IPS-11a (cell line): ENCODE data around the gene RNASE13.
A peak's percentile ranks its signal among the peaks of the same experiment; 100 is the strongest.

ENCODE experiments used
- H3K4me3 ChIP-seq: one replicate; pipeline ENCODE4 v1.5.1; 2013; ENCODE audit warnings: low read depth, low read length, control low read depth

Gene RNASE13, protein sequence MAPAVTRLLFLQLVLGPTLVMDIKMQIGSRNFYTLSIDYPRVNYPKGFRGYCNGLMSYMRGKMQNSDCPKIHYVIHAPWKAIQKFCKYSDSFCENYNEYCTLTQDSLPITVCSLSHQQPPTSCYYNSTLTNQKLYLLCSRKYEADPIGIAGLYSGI

DNA sequence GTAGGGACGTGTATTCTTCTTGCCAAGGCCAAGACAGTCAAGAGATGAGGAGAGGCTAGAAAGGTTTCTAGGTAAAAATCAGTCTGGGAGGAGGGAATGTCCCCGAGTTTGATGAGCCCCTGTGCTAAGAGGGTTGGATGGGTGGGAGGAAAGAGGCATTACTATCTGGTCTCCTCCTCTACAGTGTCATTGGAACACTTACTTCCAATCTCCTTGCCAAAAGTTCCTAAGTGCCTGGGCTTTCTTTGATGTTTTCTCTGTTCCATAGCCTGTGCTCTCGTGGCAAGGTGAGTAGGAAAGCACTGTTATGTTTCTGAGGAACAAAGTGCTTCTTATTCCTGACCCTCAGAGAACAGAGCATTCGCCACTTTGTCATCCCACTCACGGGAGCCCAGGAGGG, at the start of gene RNASE13:
Gene RNASE13 (minus strand): TSS at position 101 of the 400 bp plus-strand sequence. CDS start 519 bp downstream, outside the sequence.
- no peak within 1 kb of the TSS for H3K4me3 ChIP-seq

DNA sequence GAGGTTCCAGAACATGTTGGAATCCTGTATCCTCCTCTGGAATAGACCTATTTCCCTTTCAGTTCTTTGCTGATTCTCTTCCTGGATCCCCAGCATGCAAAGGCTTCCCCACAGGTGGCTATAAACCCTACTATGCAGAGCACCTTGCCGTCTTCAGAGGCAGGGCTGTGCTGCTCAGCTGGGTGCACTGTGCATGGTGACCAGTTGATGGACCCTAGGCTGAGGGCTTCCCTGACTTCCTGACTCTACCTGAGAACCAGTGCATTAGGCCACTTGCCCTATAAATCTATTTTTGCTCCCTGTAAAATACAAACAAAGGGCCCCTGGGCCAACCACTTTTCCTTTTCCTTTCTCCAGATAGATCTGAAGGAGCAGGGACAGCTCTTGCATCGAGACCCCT, 49.8 kb upstream of the RNASE13 start:
- H3K4me3 ChIP-seq: no peak overlapping the region

DNA sequence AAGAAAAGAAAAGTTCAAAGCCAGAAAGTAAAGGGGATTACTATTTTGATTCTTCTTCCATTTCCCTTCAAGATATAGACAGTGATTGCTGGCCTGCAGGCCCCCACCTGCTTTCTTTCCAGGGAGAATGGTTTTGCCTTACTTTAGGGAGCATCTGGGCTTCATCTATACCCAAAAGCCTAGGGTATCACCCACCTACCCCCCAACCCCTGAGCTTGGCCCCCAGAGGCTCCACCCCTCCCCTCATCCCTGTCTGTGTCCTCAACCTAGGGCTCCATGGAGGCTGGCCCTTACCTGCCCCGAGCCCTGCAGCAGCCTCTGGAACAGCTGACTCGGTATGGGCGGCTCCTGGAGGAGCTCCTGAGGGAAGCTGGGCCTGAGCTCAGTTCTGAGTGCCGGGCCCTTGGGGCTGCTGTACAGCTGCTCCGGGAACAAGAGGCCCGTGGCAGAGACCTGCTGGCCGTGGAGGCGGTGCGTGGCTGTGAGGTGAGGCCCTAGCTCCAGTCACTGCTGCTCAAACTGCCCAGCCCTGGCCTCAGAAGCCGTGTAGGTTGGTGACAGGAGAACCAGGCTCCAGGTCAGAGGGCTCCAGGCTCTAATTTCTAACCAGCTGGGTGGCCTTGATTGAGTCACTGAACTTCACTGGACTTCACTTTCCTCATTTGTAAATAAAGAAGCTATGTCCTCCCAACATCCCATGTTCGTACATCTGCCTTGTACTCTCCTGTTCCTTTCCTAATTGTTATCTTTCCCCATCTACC, 49.1 kb upstream of the RNASE13 start:
- no peak overlapping the region for H3K4me3 ChIP-seq

DNA sequence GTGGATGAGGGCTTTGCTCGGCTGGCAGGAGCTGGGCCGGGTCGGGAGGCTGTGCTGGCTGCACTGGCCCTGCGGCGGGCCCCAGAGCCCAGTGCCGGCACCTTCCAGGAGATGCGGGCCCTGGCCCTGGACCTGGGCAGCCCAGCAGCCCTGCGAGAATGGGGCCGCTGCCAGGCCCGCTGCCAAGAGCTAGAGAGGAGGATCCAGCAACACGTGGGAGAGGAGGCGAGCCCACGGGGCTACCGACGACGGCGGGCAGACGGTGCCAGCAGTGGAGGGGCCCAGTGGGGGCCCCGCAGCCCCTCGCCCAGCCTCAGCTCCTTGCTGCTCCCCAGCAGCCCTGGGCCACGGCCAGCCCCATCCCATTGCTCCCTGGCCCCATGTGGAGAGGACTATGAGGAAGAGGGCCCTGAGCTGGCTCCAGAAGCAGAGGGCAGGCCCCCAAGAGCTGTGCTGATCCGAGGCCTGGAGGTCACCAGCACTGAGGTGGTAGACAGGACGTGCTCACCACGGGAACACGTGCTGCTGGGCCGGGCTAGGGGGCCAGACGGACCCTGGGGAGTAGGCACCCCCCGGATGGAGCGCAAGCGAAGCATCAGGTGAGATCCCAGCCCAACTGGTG, 47.0 kb upstream of the RNASE13 start:
- H3K4me3 ChIP-seq: no peak overlapping the region

DNA sequence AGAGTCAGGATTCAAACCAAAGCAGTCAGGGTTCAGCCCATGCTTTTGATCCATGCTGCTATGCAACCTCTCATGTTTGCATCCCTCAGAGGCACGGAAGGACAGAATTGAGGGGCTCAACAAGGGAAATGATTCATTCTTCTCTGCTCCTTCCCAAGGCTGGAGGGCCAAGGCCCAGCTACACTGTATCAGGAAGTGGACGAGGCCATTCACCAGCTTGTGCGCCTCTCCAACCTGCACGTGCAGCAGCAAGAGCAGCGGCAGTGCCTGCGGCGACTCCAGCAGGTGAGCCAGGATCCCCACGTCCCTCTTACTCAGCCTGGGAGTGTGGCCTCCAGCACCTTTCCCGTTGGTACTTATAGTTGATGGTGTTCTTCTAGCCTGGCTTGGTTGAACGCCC, 44.1 kb upstream of the RNASE13 start:
- H3K4me3 ChIP-seq: no peak overlapping the region

DNA sequence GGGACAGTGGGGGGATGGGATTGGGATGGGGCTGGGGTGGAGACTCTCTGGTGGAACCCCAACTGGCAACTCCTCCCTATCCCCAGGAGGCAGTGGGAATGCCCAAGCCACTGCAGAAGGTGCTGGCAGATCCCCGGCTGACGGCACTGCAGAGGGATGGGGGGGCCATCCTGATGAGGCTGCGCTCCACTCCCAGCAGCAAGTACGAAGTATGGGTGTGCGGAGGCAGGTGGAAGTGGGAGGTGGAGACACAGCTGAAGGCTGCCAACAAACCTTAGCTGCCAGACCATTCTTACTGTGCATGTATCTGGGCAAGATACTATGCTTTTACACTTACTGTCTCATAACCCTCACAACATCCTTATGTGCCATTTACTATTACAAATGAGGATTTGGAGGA, 43.7 kb upstream of the RNASE13 start:
- no peak overlapping the region for H3K4me3 ChIP-seq

DNA sequence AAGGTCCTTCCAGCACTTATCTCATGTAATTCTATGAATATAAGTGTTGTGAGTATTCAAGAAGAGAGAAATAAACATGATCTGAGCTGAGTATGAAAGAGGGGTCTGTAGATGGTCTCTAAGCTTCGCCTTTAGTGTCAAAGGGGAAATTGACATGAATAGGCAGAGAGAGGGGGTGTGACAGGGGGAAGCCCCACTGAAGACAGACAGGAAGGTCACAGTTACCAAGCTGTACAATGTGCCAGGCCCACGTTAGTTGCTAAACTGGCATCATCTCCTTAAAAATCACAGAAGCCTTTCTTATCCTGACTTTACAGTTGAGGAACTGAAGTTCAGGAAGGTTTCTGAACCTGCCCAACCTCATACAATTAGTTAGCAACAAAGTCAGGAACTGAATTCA, 43.1 kb upstream of the RNASE13 start:
- no peak overlapping the region for H3K4me3 ChIP-seq

DNA sequence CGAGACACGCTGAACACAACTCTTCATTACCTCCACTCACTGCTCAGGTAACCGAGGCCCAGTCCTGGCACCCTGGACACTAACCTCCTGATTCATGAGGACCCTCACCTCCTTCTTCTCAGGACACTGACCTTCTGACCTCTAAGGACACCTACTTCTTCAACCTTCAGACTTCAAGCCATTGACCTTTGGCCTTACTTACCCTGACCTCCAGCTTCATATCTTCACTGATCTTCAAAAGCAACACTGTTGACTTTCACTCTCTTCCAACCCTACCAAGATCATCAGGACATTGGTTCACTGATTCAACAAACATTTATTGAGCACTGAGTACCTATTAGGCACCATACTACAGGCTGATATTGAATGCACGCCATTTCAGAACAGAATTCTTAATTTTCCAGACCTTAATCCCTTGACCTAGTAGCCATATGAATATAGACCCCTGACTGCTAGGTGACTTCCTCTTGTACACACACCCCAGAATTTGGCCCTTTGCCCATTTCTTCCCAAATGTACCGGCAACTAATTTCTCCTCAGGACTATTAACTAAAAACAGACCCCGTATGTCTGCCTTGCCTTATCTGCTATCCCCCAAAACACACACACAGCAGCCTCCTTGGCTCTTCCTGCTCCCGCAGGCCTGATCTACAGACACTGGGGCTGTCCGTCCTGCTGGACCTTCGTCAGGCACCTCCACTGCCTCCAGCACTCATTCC, 41.3 kb upstream of the RNASE13 start:
- H3K4me3 ChIP-seq: no peak overlapping the region

DNA sequence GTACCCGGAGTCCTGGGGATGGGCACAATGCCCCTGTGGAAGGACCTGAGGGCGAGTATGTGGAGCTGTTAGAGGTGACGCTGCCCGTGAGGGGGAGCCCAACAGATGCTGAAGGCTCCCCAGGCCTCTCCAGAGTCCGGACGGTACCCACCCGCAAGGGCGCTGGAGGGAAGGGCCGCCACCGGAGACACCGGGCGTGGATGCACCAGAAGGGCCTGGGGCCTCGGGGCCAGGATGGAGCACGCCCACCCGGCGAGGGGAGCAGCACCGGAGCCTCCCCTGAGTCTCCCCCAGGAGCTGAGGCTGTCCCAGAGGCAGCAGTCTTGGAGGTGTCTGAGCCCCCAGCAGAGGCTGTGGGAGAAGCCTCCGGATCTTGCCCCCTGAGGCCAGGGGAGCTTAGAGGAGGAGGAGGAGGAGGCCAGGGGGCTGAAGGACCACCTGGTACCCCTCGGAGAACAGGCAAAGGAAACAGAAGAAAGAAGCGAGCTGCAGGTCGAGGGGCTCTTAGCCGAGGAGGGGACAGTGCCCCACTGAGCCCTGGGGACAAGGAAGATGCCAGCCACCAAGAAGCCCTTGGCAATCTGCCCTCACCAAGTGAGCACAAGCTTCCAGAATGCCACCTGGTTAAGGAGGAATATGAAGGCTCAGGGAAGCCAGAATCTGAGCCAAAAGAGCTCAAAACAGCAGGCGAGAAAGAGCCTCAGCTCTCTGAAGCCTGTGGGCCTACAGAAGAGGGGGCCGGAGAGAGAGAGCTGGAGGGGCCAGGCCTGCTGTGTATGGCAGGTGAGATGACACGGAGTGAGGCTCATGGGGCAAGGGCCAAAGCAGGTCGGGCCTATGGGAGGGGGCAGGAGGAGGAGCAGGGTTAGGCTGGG, 40.0 kb upstream of the RNASE13 start:
- H3K4me3 ChIP-seq: no peak overlapping the region

DNA sequence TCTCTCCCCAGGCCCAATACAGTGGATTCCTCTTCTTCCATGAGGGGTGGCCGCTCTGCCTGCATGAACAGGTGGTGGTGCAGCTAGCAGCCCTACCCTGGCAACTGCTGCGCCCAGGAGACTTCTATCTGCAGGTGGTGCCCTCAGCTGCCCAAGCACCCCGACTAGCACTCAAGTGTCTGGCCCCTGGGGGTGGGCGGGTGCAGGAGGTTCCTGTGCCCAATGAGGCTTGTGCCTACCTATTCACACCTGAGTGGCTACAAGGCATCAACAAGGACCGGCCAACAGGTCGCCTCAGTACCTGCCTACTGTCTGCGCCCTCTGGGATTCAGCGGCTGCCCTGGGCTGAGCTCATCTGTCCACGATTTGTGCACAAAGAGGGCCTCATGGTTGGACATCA, 39.3 kb upstream of the RNASE13 start:
- H3K4me3 ChIP-seq: no peak overlapping the region

DNA sequence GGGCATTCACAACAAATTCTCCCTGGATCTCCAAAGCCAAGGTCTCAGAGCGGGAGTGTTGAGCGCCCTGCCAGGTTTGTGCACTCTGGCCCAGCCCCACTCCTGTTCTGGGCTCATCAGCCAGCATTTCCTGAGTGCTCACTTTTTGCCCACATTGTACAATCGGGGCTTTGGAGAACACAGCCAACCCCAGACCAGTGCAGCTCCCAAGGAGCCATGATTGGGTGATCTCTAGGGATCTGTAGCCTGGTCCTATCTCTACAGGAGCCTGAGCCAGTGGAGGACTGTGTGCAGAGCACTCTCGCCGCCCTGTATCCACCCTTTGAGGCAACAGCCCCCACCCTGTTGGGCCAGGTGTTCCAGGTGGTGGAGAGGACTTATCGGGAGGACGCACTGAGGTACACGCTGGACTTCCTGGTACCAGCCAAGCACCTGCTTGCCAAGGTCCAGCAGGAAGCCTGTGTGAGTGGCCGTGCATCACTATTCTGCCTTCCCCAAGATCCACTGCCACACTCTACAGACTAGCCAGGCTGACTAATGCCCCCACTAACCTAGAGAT, 38.3 kb upstream of the RNASE13 start:
- no peak overlapping the region for H3K4me3 ChIP-seq

DNA sequence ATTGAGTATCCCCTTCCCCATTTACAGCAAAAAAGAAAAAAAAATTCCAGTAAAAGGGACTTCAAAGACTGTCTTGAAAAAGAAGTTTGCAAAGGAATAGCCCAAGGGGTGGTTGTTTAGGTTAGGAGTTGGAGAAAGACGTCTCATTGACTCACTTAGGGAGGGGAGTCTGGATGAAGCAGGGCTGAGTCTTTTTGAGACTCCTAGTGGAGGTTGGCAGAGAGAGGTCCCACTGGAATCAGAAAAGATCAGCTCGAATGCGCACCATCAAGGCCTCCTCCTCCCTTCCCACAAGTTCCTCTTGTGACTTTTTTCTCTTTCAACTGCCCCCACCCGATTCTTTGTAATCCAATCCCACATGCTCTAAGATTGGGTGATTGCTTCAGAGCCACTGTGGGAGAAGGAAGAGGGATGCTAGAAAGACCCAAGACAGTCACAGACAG, 37.4 kb upstream of the RNASE13 start:
- peak overlapping the region; percentile 79 for H3K4me3 ChIP-seq

DNA sequence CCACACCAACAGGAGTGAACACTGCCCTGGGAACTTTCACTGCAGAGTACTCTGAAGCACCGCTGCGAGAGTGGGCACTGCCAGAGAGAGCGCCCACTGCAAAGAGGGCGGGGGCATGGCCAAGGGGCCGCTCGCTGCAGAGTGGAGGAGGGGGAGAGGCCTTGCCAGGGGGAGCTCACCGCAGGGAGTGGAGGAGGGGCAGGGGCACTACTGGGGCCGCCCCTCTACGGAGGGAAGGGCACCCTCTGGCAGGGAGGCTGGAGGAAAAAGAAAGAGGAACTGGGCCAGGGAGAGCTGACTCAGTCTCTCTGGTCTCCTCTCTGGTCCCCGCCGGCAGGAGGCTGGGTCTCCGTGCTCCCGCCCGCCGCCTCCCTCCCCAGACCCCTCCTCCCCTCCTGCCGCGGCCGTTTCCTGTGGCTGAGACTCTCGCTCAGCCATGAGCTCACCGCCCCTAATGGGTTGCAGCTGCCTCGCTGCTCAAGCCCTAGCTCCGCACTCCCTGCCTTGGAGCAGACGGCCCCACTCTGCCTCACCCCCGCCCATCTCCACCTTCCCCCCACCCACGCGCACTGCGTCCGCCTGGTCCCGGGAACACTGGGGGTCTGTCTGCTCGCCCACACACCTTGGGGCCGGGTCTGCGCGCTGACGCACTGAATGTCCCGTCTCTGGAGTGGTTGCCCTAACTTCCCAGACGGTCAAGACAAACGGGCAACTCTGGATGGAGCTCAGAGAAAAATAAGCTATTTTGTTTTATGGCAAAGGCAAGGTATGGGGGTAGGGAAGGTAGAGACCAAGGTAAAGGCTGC, 36.8 kb upstream of the RNASE13 start:
- H3K4me3 ChIP-seq: peak overlapping the region; percentile 79

DNA sequence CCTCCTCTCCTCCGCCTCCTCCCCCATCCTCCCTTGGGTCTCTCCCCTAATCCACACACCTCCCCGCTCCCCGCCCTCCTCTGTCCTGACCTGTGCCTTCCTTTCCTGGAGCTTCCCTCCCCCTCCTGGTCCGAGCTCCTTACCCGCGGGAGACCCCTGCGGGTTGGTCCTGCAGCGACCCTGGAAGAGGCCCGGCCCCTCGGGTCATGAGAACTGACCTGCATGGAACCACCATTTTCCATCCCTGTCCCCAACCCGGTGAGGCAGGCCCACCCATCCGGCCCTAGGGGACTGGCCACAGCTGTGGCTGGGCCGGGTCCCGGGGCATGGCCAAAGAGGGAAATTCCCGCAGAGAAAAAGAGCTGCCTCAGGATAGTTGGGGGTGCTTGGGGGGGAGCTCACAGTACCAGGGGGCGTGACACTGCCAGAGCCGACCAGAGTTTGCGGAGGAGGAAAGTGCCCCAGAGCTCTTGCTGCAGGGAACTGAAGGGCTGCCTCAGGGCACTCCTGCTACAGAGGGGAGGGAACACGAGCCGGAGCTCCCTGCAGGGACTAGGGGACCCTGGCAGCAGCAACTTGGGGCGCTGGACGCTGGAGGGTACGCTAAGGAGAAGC, 36.1 kb upstream of the RNASE13 start:
- peak overlapping the region; percentile 79 for H3K4me3 ChIP-seq

DNA sequence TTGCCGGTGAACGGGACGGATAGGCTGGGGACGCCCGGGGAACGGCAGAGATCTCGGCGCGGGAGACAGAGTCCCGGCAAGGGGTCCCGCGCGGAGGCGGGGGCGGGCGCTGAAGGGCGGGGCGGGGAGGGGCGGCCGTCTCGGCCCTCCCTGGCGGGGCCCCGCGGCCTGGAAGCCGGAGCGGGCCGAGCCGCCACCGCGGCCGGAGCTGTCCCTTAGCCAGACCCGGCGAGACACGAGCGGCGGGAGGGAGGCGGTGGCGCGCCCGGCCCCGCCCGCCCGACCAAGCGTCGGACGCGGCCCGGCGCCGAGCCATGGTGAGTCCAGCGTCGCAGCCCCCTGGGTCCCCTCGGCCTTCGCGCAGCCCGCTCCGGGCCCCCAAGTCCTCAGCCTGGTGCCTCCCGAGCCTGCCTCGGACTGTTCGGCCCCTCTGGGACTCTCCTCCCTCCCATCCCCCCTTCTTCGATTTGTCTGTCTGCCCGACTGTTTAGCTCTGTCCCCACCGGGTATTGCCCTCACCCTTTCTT, 35.5 kb upstream of the RNASE13 start, which contains the start of gene ARHGEF40:
Gene ARHGEF40 (plus strand): TSS at position 222 of the 527 bp plus-strand sequence. CDS start 93 bp downstream, at position 315.
- H3K4me3 ChIP-seq: peak within 1 kb of the TSS; percentile 79

DNA sequence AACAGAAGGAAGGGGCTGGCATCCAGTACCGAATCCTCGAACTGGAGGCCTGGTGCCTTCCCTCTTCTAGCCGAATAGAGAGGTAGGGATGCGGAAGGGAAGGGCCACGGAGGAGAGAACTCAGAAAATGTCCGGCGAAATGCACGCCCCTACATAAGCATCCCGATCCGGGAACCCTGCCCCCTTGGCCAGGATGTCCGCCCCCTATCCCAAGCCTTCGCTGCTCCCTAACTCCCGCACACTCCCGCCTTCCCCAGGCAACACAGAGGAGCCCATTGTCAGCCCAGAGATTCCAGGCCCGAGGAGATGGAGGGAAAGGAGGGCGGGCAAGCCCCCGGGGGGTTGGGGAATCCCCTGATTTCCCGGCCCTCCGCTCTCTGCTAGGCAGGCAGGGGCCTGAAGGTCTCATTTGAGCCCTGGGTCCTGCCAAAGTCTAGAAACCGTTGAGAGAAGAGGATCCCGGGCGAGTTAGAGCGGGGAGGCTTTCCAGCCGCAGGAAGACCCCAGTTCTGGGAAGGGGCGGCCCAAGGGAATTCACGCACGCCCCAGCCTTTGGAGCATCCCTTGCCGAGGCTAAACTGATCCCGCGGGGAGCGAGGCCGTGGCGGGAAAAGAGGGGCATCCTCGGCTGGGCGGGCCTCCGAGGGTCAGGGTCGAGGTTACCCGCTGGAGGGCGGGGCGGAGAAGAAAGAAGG, 34.9 kb upstream of the RNASE13 start:
- peak overlapping the region; percentile 79 for H3K4me3 ChIP-seq

DNA sequence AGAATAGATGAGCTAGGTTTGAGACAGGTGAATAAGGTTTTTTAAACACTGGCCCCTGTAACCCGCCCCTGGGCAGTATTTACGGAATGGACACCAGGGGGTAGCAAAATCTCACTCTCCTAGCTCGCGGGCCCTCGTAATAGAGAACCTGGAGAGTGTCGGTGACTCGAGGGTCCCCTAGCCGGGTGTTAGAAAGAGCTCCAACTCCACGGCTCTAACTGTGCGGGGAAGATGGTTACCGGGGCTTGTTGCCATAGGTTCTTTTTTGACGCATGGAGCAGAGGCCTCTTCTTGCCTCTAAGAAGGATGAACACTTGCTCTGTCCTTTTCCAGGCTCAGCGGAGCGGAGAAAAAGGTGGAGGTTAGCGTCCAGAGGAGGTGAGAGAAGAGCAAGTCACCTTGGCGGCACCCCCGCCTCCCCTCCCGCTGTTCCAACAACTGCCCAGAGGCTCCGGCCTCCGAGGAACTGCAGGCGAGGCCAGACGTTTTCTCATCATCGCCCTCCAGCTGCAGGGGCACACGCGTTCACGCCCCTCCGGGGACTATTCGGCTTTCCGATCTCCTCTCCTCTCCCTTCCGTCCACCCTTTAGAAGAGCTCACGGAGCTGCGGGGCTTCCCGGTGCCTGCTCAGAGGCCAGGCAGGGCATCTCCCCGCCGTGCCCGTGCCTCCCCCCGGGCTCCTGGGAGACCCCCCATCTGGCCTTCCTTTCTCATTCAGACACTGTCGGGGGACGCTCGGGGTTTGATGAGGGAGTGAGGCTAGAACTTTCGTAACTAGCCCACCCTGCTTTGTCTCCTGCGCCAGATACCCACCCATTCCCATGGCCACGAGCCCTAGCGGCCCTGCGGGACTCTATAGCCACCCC, 34.1 kb upstream of the RNASE13 start:
- H3K4me3 ChIP-seq: peak overlapping the region; percentile 79
